IPS-18a (cell line): ENCODE results near the gene METAP1D.
"Not testable (repeated sequence)": the region's sequence is repeated elsewhere in the genome, so short reads cannot be mapped to it uniquely, and the experiment has no call there.

Experiments used
- H3K27ac ChIP-seq: one replicate; pipeline ENCODE4 v1.5.1; 2013; ENCODE audit warnings: low read length
- H3K27me3 ChIP-seq: one replicate; pipeline ENCODE4 v1.6.1; 2013; ENCODE audit warnings: mild to moderate bottlenecking, low read length; ENCODE audit not compliant: control insufficient read depth, insufficient read depth
- H3K36me3 ChIP-seq: one replicate; pipeline ENCODE4 v1.6.1; 2013; ENCODE audit warnings: low read depth, low read length; ENCODE audit not compliant: control insufficient read depth
- H3K4me1 ChIP-seq: one replicate; pipeline ENCODE4 v1.6.1; 2013; ENCODE audit warnings: low read depth, low read length; ENCODE audit not compliant: control insufficient read depth
- H3K4me3 ChIP-seq: one replicate; pipeline ENCODE4 v1.5.1; 2013; ENCODE audit warnings: low read length
- H3K9ac ChIP-seq: one replicate; pipeline ENCODE4 v1.6.1; 2013; ENCODE audit warnings: mild to moderate bottlenecking, low read length, moderate library complexity
- H3K9me3 ChIP-seq: one replicate; pipeline ENCODE4 v1.6.1; 2013; ENCODE audit warnings: low read depth, low read length; ENCODE audit not compliant: control insufficient read depth

The METAP1D gene

GRCh38 chr2:171965661-171966060, 34.1 kb upstream of the METAP1D start:
- peaks cover 36% of the 10 kb centered on the region for H3K36me3 ChIP-seq
- no peak overlapping the region for H3K9ac ChIP-seq
- H3K27ac ChIP-seq = no peak overlapping the region
- no peaks in the 10 kb centered on the region for H3K27me3 ChIP-seq
- no peak overlapping the region for H3K4me3 ChIP-seq
- no peaks in the 10 kb centered on the region for H3K4me1 ChIP-seq
- H3K9me3 ChIP-seq = no peaks in the 10 kb centered on the region

GRCh38 chr2:171966235-171966634, 33.5 kb upstream of the METAP1D start:
- no peaks in the 10 kb centered on the region for H3K4me1 ChIP-seq
- no peak overlapping the region for H3K9ac ChIP-seq
- H3K36me3 ChIP-seq = peaks cover 36% of the 10 kb centered on the region

GRCh38 chr2:171966688-171967087, 33.1 kb upstream of the METAP1D start:
- Histone ChIP-seq H3K9ac (no peak overlapping the region), H3K36me3 (peaks cover 36% of the 10 kb centered on the region), H3K27me3 (no peaks in the 10 kb centered on the region), H3K4me1 (no peaks in the 10 kb centered on the region), H3K4me3 (no peak overlapping the region), H3K9me3 (no peaks in the 10 kb centered on the region), H3K27ac (no peak overlapping the region)

More at GRCh38 chr2:171966235-171966634, 33.5 kb upstream of the METAP1D start:
- Histone ChIP-seq H3K9me3 (no peaks in the 10 kb centered on the region), H3K27me3 (no peaks in the 10 kb centered on the region), H3K4me3 (no peak overlapping the region), H3K27ac (no peak overlapping the region)

GRCh38 chr2:171968509-171968908, 31.2 kb upstream of the METAP1D start:
- no peaks in the 10 kb centered on the region for H3K9me3 ChIP-seq
- no peaks in the 10 kb centered on the region for H3K27me3 ChIP-seq
- H3K4me1 ChIP-seq = no peaks in the 10 kb centered on the region
- peaks cover 36% of the 10 kb centered on the region for H3K36me3 ChIP-seq
- no peak overlapping the region for H3K27ac ChIP-seq
- H3K9ac ChIP-seq = no peak overlapping the region
- no peak overlapping the region for H3K4me3 ChIP-seq

- Histone ChIP-seq H3K4me3 (no peak overlapping the region), H3K9me3 (no peaks in the 10 kb centered on the region), H3K4me1 (no peaks in the 10 kb centered on the region), H3K27me3 (no peaks in the 10 kb centered on the region), H3K9ac (no peak overlapping the region), H3K27ac (no peak overlapping the region), H3K36me3 (peaks cover 19% of the 10 kb centered on the region)
Observed at GRCh38 chr2:171972329-171972982, 27.3 kb upstream of the METAP1D start.

- Histone ChIP-seq H3K9me3 (no peaks in the 10 kb centered on the region), H3K27me3 (no peaks in the 10 kb centered on the region), H3K36me3 (peaks cover 29% of the 10 kb centered on the region), H3K9ac (no peak overlapping the region), H3K4me1 (no peaks in the 10 kb centered on the region), H3K27ac (no peak overlapping the region), H3K4me3 (no peak overlapping the region)
Observed at GRCh38 chr2:171979103-171979502, 20.6 kb upstream of the METAP1D start.

- H3K4me3 ChIP-seq, H3K4me1 ChIP-seq, H3K9me3 ChIP-seq, H3K27me3 ChIP-seq, H3K27ac ChIP-seq, H3K9ac ChIP-seq: not testable (repeated sequence)
- peaks cover 27% of the 10 kb centered on the region for H3K36me3 ChIP-seq
Observed at GRCh38 chr2:171983924-171984323, 15.8 kb upstream of the METAP1D start.

- no peak overlapping the region for H3K9ac ChIP-seq
- H3K27me3 ChIP-seq = no peaks in the 10 kb centered on the region
- no peaks in the 10 kb centered on the region for H3K9me3 ChIP-seq
- H3K27ac ChIP-seq = no peak overlapping the region
- H3K4me1 ChIP-seq = no peaks in the 10 kb centered on the region
- no peak overlapping the region for H3K4me3 ChIP-seq
- peaks cover 21% of the 10 kb centered on the region for H3K36me3 ChIP-seq
Observed at GRCh38 chr2:171985076-171985475, 14.7 kb upstream of the METAP1D start.

GRCh38 chr2:171986778-171987177, 13.0 kb upstream of the METAP1D start:
- H3K4me3 ChIP-seq = no peak overlapping the region
- H3K27me3 ChIP-seq = no peaks in the 10 kb centered on the region
- H3K36me3 ChIP-seq = peaks cover 21% of the 10 kb centered on the region
- no peaks in the 10 kb centered on the region for H3K9me3 ChIP-seq
- H3K27ac ChIP-seq = no peak overlapping the region
- H3K4me1 ChIP-seq = no peaks in the 10 kb centered on the region
- no peak overlapping the region for H3K9ac ChIP-seq

GRCh38 chr2:171991027-171991426, 8.7 kb upstream of the METAP1D start:
- Histone ChIP-seq H3K27ac (no peak overlapping the region), H3K4me3 (no peak overlapping the region), H3K36me3 (no peaks in the 10 kb centered on the region), H3K4me1 (no peaks in the 10 kb centered on the region), H3K9ac (no peak overlapping the region), H3K9me3 (no peaks in the 10 kb centered on the region), H3K27me3 (no peaks in the 10 kb centered on the region)

GRCh38 chr2:171995586-171995985, 4.2 kb upstream of the METAP1D start:
- Histone ChIP-seq H3K27me3 (peaks cover 16% of the 10 kb centered on the region), H3K9me3 (no peaks in the 10 kb centered on the region), H3K36me3 (no peaks in the 10 kb centered on the region), H3K9ac (no peak overlapping the region), H3K4me3 (no peak overlapping the region), H3K27ac (no peak overlapping the region), H3K4me1 (no peaks in the 10 kb centered on the region)

- Histone ChIP-seq H3K36me3 (no peaks in the 10 kb centered on the region), H3K4me3 (no peak overlapping the region), H3K9ac (no peak overlapping the region), H3K27ac (no peak overlapping the region), H3K27me3 (peaks cover 16% of the 10 kb centered on the region), H3K9me3 (no peaks in the 10 kb centered on the region), H3K4me1 (no peaks in the 10 kb centered on the region)
Observed at GRCh38 chr2:171996021-171996420, 3.7 kb upstream of the METAP1D start.
